Right renal cortex interstitium (tissue), 3 donors: ENCODE measurements around the gene NACC1. TPM values are rescaled to one million over a fixed set of nuclear protein-coding genes. Genes with fewer than 3 reads are reported as not detected.

Source experiments
- DNase-seq, 3 donors: peaks; one replicate each; pipeline ENCODE4 v3.0.0-alpha.2; 2013; ENCODE audit warnings: low read depth in 3 of 3, low spot score in 2 of 3
- polyA plus RNA-seq, 3 donors: library from polyadenylated mRNA; unstranded; fragments of 120-200 nt; gene quantifications; one replicate each; pipeline ENCODE4 v1.2.1, GENCODE V29; 2013; ENCODE audit not compliant: insufficient read length in 3 of 3

The NACC1 gene
- polyA plus RNA-seq, 3 donors: 18.3 to 23.9 (median 21.2) TPM

- no peak for DNase-seq
Observed at GRCh38 chr19:13118424-13119193, 545 bp downstream of the NACC1 start.

- no peak for DNase-seq
Observed at GRCh38 chr19:13119627-13120026, 1.6 kb downstream of the NACC1 start.

- no peak for DNase-seq
Observed at GRCh38 chr19:13120031-13120430, 2.0 kb downstream of the NACC1 start.

GRCh38 chr19:13120817-13121216 is 2.8 kb downstream of the NACC1 start:
- no peak for DNase-seq

- no peak for DNase-seq
Observed at GRCh38 chr19:13121551-13122274, 3.6 kb downstream of the NACC1 start.

- no peak for DNase-seq
Observed at GRCh38 chr19:13122275-13122878, 4.3 kb downstream of the NACC1 start.

GRCh38 chr19:13122980-13123957 is 5.2 kb downstream of the NACC1 start:
- no peak for DNase-seq

- DNase-seq: no peak
Observed at GRCh38 chr19:13127051-13127450, 9.0 kb downstream of the NACC1 start.

GRCh38 chr19:13127811-13128575 is 9.9 kb downstream of the NACC1 start:
- DNase-seq: no peak

GRCh38 chr19:13128583-13128982 is 10.5 kb downstream of the NACC1 start:
- no peak for DNase-seq

- no peak for DNase-seq
Observed at GRCh38 chr19:13129384-13129783, 11.3 kb downstream of the NACC1 start.

- DNase-seq: no peak
Observed at GRCh38 chr19:13130886-13131490, 12.9 kb downstream of the NACC1 start.

GRCh38 chr19:13132471-13133180 is 14.6 kb downstream of the NACC1 start:
- no peak for DNase-seq

- no peak for DNase-seq
Observed at GRCh38 chr19:13133241-13133870, 15.3 kb downstream of the NACC1 start.

GRCh38 chr19:13134626-13135025 is 16.6 kb downstream of the NACC1 start:
- DNase-seq: no peak

- no peak for DNase-seq
Observed at GRCh38 chr19:13135068-13136062, 17.3 kb downstream of the NACC1 start.

- DNase-seq: no peak
Observed at GRCh38 chr19:13137290-13137794, 19.3 kb downstream of the NACC1 start.
